Lung (tissue), 12 donors: Measurements from ENCODE around the gene RARRES2. TPM values are rescaled to one million over a fixed set of nuclear protein-coding genes. Genes with fewer than 3 reads are reported as not detected.
"Not testable (repeated sequence)": the region's sequence is repeated elsewhere in the genome, so short reads cannot be mapped to it uniquely, and the experiment has no call there.

Source experiments
- ATAC-seq: fragments of 200-7000 bp; cut with Tn5 transposase; one replicate; pipeline ENCODE4 v1.9.1; 2020; ENCODE audit warnings: moderate number of reproducible peaks; ENCODE audit not compliant: insufficient read depth, low FRiP score
- DNase-seq, 3 donors: peaks; one replicate each; pipeline ENCODE4 v3.0.0-alpha.2; 2013 to 2017
- H3K27ac ChIP-seq, 2 donors: one replicate each; pipeline ENCODE4 v1.5.1; 2013; ENCODE audit warnings: mild to moderate bottlenecking in 2 of 2, moderate library complexity in 2 of 2, control low read depth in 1 of 2, inconsistent platforms in 1 of 2, low read depth in 1 of 2, low read length in 1 of 2
- H3K27me3 ChIP-seq, 3 donors: one replicate each; pipeline ENCODE4 v1.5.1; 2013; ENCODE audit warnings: low read length in 2 of 3; ENCODE audit not compliant: control insufficient read depth in 3 of 3, insufficient read depth in 3 of 3
- H3K36me3 ChIP-seq, 4 donors: one replicate each; pipeline ENCODE4 v1.5.1; 2013; ENCODE audit warnings: low read length in 4 of 4, mild to moderate bottlenecking in 1 of 4, moderate library complexity in 1 of 4; ENCODE audit not compliant: control insufficient read depth in 4 of 4, insufficient read depth in 4 of 4
- H3K4me1 ChIP-seq, 5 donors: one replicate each; pipeline ENCODE4 v1.5.1; 2013; ENCODE audit warnings: low read length in 5 of 5, mild to moderate bottlenecking in 2 of 5, moderate library complexity in 1 of 5; ENCODE audit not compliant: control insufficient read depth in 5 of 5, insufficient read depth in 5 of 5
- H3K4me3 ChIP-seq: one replicate; pipeline ENCODE4 v1.5.1; 2013; ENCODE audit warnings: mild to moderate bottlenecking, control low read depth, moderate library complexity
- H3K9ac ChIP-seq, 2 donors: one replicate each; pipeline ENCODE4 v1.5.1; 2013; ENCODE audit warnings: low read length in 2 of 2, control low read depth in 1 of 2; ENCODE audit not compliant: insufficient read depth in 1 of 2
- H3K9me3 ChIP-seq, 4 donors: one replicate each; pipeline ENCODE4 v1.5.1; 2013; ENCODE audit warnings: low read length in 3 of 4, mild to moderate bottlenecking in 1 of 4, moderate library complexity in 1 of 4; ENCODE audit not compliant: control insufficient read depth in 4 of 4, insufficient read depth in 3 of 4
- WGBS, 2 donors: extraction: QIAGEN DNeasy Blood & Tissue Kit; methylation state at CpG; one replicate each; pipeline ENCODE4 v1.1.7; 2013; 5-methylcytosine and 5-hydroxymethylcytosine counted together
- polyA plus RNA-seq, 2 donors: library from polyadenylated mRNA; stranded (reverse); fragments of 200-250 nt; gene quantifications; one replicate each; pipeline ENCODE4 v1.2.1, GENCODE V29; 2013
- total RNA-seq, 2 donors: library from RNA; depleted of rRNA in 1 of 2; stranded (reverse); fragments of >200 nt in 1 of 2; gene quantifications; one replicate each; pipeline ENCODE4 v1.2.1, GENCODE V29; 2014 to 2021
- TF ChIP-seq, protein P1 (sequence below): IDR thresholded peaks from 2 replicates; pipeline ENCODE4 v1.5.1; 2012; ENCODE audit warnings: mild to moderate bottlenecking; ENCODE audit errors: control extremely low read depth, extremely low read depth
- donor health status: control.
- donor health status: control.
- donor health status: Bipolar disorder and iron deficiency.
- donor health status: healthy.
- donor health status: DM: yes; HTN: yes; CAD: no.

Gene RARRES2
- total and polyA plus RNA-seq, 4 donors = 123 to 212 (median 163) TPM

DNA sequence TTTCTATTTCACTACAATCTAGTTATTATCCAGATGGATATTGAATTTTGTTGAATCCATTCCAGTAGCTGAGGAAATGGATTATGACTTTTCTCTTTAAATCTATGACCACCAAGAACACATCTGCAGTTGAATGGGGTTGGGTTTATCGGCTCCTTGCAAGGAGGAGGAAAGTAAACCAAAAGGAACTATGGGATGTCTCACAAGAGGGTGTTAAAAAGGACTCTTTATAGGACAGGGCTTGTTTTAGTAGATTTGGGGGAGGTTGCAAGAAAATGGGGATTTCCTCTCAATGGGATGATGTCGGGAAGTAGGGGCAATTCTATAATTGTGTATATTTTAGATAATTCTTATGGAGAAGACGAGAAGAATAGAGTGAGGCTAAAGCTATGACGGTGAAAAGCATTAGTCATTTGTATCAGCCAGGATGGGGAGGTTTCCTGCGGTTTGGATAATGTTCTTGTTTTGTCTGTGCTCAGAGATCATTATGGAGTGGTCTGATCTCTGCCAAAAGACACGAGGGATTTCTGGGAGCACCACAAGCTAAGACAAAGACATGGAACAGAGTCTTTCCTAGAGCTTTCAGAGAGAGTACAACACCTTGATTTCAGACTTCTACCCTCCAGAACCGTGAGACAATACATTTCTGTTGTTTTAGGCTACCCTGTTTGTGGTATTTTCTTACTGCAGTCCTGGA, 23.5 kb downstream of the RARRES2 start:
- 67 to 76% methylated on average over 7 of the region's 7 CpGs for WGBS, 2 donors
- H3K36me3 ChIP-seq = no peaks in the 10 kb centered on the region
- no peak overlapping the region for H3K4me3 ChIP-seq
- TF ChIP-seq, protein P1, sequence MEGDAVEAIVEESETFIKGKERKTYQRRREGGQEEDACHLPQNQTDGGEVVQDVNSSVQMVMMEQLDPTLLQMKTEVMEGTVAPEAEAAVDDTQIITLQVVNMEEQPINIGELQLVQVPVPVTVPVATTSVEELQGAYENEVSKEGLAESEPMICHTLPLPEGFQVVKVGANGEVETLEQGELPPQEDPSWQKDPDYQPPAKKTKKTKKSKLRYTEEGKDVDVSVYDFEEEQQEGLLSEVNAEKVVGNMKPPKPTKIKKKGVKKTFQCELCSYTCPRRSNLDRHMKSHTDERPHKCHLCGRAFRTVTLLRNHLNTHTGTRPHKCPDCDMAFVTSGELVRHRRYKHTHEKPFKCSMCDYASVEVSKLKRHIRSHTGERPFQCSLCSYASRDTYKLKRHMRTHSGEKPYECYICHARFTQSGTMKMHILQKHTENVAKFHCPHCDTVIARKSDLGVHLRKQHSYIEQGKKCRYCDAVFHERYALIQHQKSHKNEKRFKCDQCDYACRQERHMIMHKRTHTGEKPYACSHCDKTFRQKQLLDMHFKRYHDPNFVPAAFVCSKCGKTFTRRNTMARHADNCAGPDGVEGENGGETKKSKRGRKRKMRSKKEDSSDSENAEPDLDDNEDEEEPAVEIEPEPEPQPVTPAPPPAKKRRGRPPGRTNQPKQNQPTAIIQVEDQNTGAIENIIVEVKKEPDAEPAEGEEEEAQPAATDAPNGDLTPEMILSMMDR = no peak
- no peaks in the 10 kb centered on the region for H3K9me3 ChIP-seq
- DNase-seq = no peak
- H3K27me3 ChIP-seq = no peaks in the 10 kb centered on the region
- no peak overlapping the region for H3K9ac ChIP-seq
- no peak for ATAC-seq
- H3K4me1 ChIP-seq = peaks cover 0 to 9% (median 3%) of the 10 kb centered on the region in 5 donors
- no peak overlapping the region for H3K27ac ChIP-seq

DNA sequence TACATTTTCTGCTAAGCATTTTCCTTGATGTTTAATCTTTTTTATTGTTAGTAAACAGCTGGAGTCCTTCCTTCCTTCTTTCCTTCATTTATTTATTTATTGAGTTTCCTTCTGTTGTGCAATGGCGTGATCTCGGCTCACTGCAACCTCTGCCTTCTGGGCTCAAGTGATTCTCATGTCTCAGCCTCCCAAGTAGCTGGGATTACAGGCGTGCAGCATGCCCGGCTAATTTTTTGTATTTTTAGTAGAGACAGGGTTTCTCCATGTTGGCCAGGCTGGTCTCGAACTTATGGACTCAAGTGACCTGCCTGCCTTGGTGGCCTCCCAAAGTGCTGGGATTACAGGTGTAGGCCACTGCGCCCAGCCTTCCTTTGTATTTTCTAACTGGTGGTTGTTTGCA, 24.4 kb downstream of the RARRES2 start:
- H3K36me3 ChIP-seq, H3K9ac ChIP-seq, H3K9me3 ChIP-seq, ATAC-seq, H3K27me3 ChIP-seq, H3K27ac ChIP-seq, H3K4me3 ChIP-seq, H3K4me1 ChIP-seq: not testable (repeated sequence)
- 68 to 78% methylated on average over 6 of the region's 6 CpGs for WGBS, 2 donors
- peak in 2 of 3 donors; percentile 26 to 32 for DNase-seq

DNA sequence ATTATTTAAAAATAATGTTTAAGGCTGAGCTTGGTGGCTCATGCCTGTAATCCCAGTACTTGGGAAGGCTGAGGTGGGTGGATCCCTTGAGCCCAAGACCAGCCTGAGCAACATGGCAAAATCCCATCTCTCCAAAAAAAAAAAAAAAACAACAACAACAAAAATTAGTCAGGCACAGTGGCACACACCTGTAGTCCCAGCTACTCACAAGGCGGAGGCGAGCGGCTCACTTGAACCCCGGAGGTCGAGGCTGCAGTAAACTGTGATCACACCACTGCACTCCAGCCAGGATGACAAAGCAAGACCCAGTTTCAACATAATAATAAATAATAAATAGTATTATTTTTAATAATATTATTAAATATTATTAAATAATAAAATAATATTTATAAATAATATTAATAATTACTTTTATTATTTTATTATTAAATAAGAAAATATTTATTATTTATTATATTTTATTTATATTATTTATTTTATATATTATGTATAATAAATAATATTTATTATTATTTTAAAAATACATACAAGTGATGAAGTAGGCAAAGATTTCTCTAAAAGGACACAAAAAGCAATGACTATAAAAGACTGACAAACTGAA, 26.7 kb downstream of the RARRES2 start:
- Histone ChIP-seq H3K9ac (no peak overlapping the region), H3K27ac (no peak overlapping the region), H3K27me3 (no peaks in the 10 kb centered on the region), H3K4me3 (no peak overlapping the region), H3K36me3 (no peaks in the 10 kb centered on the region), H3K9me3 (no peaks in the 10 kb centered on the region), H3K4me1 (peaks cover 0 to 3% (median 0%) of the 10 kb centered on the region in 5 donors)
- TF ChIP-seq, protein P1 = no peak
- DNase-seq (no peak), ATAC-seq (no peak)
- WGBS, 2 donors = 97% methylated on average over 5 of the region's 5 CpGs

DNA sequence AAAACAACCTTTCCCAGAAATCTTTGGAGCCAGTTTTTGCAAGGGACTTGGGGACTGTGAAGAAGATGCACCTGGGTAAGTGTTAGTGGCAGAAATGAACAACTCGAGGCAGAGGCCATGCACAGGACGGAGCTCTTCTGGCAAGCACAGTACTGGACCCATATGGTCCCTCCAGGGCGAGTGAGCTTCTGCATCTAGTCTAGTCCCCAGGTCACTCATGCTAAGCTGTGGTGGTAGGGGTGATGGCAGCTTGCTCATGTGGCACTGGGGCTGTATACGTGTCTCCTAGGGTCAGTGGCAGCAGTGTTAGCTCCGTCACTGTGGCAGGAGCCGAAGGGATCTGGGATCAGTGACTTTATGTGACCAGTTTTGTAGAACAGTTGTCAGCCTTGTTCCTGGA, 27.6 kb downstream of the RARRES2 start:
- Histone ChIP-seq H3K36me3 (no peaks in the 10 kb centered on the region), H3K9me3 (no peaks in the 10 kb centered on the region), H3K27ac (no peak overlapping the region), H3K4me1 (peaks cover 0 to 3% (median 0%) of the 10 kb centered on the region in 5 donors), H3K4me3 (no peak overlapping the region), H3K27me3 (no peaks in the 10 kb centered on the region), H3K9ac (no peak overlapping the region)
- TF ChIP-seq, protein P1 = no peak
- DNase-seq = no peak
- 95 to 96% methylated on average over 6 of the region's 6 CpGs for WGBS, 2 donors
- ATAC-seq = no peak
